MM.1S (cell line): ENCODE results near the gene CISD3.

Experiments
- DNase-seq: peaks from one replicate; pipeline ENCODE4 v3.0.0-alpha.2; 2015
- H2AFZ ChIP-seq: fragments of 300-600 bp; sonication (generic); 2 replicates; pipeline ENCODE4 v1.6.0; 2016; ENCODE audit warnings: antibody characterized with exemption, low read length
- H3F3A ChIP-seq: fragments of 300-600 bp; sonication (generic); 2 replicates; pipeline ENCODE4 v1.6.1; 2016; ENCODE audit warnings: mild to moderate bottlenecking, antibody characterized with exemption, low read length, moderate library complexity, mixed read lengths; ENCODE audit not compliant: insufficient read depth
- H3K27ac ChIP-seq: fragments of 300-600 bp; sonication (generic); 2 replicates; pipeline ENCODE4 v1.5.1; 2016; ENCODE audit warnings: mild to moderate bottlenecking, low read length
- H3K27me3 ChIP-seq: fragments of 300-600 bp; sonication (generic); replicated peaks from 2 replicates; pipeline ENCODE4 v1.6.0; 2016; ENCODE audit warnings: low read length; ENCODE audit not compliant: insufficient read depth
- H3K36me3 ChIP-seq: fragments of 300-600 bp; sonication (generic); replicated peaks from 2 replicates; pipeline ENCODE4 v1.6.1; 2016; ENCODE audit warnings: mild to moderate bottlenecking, low read length, mixed read lengths; ENCODE audit not compliant: insufficient read depth
- H3K4me1 ChIP-seq: fragments of 300-600 bp; sonication (generic); 2 replicates; pipeline ENCODE4 v1.6.1; 2016; ENCODE audit warnings: low read length, mixed read lengths
- H3K4me2 ChIP-seq: fragments of 300-600 bp; sonication (generic); 2 replicates; pipeline ENCODE4 v1.6.0; 2016; ENCODE audit warnings: low read depth, low read length
- H3K4me3 ChIP-seq: fragments of 300-600 bp; sonication (generic); 2 replicates; pipeline ENCODE4 v1.5.1; 2016; ENCODE audit warnings: low read length, mixed read lengths
- H3K79me2 ChIP-seq: fragments of 300-600 bp; sonication (generic); 2 replicates; pipeline ENCODE4 v1.6.1; 2016; ENCODE audit warnings: mixed run types, low read length, mixed read lengths
- H3K9ac ChIP-seq: fragments of 300-600 bp; sonication (generic); 2 replicates; pipeline ENCODE4 v1.6.1; 2016; ENCODE audit warnings: low read length, mixed read lengths
- H3K9me2 ChIP-seq: fragments of 300-600 bp; sonication (generic); replicated peaks from 2 replicates; pipeline ENCODE4 v1.6.1; 2016; ENCODE audit warnings: mild to moderate bottlenecking, low read length, mixed read lengths; ENCODE audit not compliant: insufficient read depth
- H3K9me3 ChIP-seq: fragments of 300-600 bp; sonication (generic); replicated peaks from 2 replicates; pipeline ENCODE4 v1.6.1; 2016; ENCODE audit warnings: mild to moderate bottlenecking, low read length, mixed read lengths; ENCODE audit not compliant: insufficient read depth
- H4K20me1 ChIP-seq: fragments of 300-600 bp; sonication (generic); 2 replicates; pipeline ENCODE4 v1.6.1; 2016; ENCODE audit warnings: mild to moderate bottlenecking, low read length, moderate library complexity, mixed read lengths; ENCODE audit not compliant: insufficient read depth
- EZH2 ChIP-seq: fragments of 300-600 bp; sonication (generic); optimal IDR thresholded peaks from 2 replicates; pipeline ENCODE3; 2017; ENCODE audit warnings: low read depth, mild to moderate bottlenecking, antibody characterized with exemption, low read length, mixed read lengths
- EZH2phosphoT487 ChIP-seq: fragments of 300-600 bp; sonication (generic); IDR thresholded peaks from 2 replicates; pipeline ENCODE4 v1.6.1; 2018; ENCODE audit warnings: antibody characterized with exemption, low read length
- TF ChIP-seq, protein P1 (sequence below): fragments of 300-600 bp; sonication (generic); IDR thresholded peaks from 2 replicates; pipeline ENCODE4 v1.5.1; 2016; ENCODE audit warnings: antibody characterized with exemption, low read length, mixed read lengths

CISD3 gene

DNA sequence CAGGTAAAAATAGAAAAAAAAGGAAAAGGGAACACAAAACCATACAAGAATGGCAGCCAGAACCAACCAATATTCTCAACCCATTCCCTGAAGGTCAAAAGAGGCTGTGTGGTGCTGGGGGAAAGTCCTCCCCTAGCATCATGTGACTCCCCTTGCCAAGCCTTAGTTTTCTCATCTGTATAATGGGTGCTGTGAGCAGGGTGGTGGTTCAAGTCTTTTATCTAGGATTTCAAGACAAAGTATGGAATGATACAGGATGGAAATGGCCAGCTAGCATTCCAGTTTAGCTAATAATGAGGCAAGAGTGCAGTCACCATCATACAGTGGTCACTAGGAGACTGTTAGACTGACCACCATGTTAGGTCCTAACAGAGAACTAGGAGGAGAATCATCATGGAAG, 43.1 kb downstream of the CISD3 start:
- TF ChIP-seq EZH2 (no peak), EZH2phosphoT487 (no peak)
- TF ChIP-seq, protein P1, sequence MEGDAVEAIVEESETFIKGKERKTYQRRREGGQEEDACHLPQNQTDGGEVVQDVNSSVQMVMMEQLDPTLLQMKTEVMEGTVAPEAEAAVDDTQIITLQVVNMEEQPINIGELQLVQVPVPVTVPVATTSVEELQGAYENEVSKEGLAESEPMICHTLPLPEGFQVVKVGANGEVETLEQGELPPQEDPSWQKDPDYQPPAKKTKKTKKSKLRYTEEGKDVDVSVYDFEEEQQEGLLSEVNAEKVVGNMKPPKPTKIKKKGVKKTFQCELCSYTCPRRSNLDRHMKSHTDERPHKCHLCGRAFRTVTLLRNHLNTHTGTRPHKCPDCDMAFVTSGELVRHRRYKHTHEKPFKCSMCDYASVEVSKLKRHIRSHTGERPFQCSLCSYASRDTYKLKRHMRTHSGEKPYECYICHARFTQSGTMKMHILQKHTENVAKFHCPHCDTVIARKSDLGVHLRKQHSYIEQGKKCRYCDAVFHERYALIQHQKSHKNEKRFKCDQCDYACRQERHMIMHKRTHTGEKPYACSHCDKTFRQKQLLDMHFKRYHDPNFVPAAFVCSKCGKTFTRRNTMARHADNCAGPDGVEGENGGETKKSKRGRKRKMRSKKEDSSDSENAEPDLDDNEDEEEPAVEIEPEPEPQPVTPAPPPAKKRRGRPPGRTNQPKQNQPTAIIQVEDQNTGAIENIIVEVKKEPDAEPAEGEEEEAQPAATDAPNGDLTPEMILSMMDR: no peak
- no peak overlapping the region for H3K9ac ChIP-seq
- H3K27me3 ChIP-seq: no peaks in the 10 kb centered on the region
- H2AFZ ChIP-seq: no peak overlapping the region
- no peak overlapping the region for H3K4me2 ChIP-seq
- no peak for DNase-seq
- H4K20me1 ChIP-seq: no peaks in the 10 kb centered on the region
- H3K36me3 ChIP-seq: no peaks in the 10 kb centered on the region
- H3K4me1 ChIP-seq: no peaks in the 10 kb centered on the region
- no peaks in the 10 kb centered on the region for H3F3A ChIP-seq
- H3K27ac ChIP-seq: no peak overlapping the region
- no peaks in the 10 kb centered on the region for H3K9me3 ChIP-seq
- no peaks in the 10 kb centered on the region for H3K79me2 ChIP-seq
- no peaks in the 10 kb centered on the region for H3K9me2 ChIP-seq
- no peak overlapping the region for H3K4me3 ChIP-seq

DNA sequence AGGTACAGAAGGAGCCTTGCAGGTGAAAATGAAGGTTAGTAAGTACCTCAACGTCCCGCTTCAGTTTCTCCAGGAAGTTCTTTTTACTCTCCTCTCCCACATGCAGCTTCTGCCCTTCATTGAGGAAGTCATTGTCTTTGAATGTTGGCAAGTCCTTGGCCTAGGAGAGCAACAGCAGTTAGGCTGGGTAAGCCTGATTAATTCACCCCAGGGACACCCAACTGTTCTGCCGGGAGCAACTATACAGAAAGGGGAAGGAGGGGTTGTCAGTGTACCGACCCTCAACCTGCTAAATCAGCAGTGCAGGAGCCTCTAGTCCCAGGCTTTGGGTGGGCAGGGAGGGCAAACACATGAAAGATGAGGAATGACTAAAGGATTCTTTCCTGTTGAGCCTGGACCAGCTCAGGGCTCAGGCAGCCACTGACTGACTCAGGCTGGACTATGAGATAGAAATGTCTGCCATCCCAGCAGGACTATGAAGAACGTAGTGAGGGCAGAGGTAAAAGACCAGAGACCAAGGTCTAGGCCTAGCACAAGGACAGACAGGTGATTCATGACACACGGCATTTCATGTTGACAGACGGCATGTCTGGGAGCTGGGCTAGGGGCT, 47.6 kb downstream of the CISD3 start:
- no peaks in the 10 kb centered on the region for H3F3A ChIP-seq
- no peak overlapping the region for H3K27ac ChIP-seq
- no peak for DNase-seq
- H3K4me1 ChIP-seq: no peaks in the 10 kb centered on the region
- H3K4me2 ChIP-seq: no peak overlapping the region
- H2AFZ ChIP-seq: no peak overlapping the region
- no peak overlapping the region for H3K9ac ChIP-seq
- no peaks in the 10 kb centered on the region for H4K20me1 ChIP-seq
- TF ChIP-seq, protein P1: no peak
- TF ChIP-seq EZH2: no peak
- TF ChIP-seq EZH2phosphoT487: no peak
- H3K79me2 ChIP-seq: no peaks in the 10 kb centered on the region
- no peaks in the 10 kb centered on the region for H3K27me3 ChIP-seq
- H3K9me3 ChIP-seq: no peaks in the 10 kb centered on the region
- no peak overlapping the region for H3K4me3 ChIP-seq
- H3K36me3 ChIP-seq: 0 out of 2 replicates have a peak, but pooled peaks cover 5% of the 10 kb centered on the region
- no peaks in the 10 kb centered on the region for H3K9me2 ChIP-seq

DNA sequence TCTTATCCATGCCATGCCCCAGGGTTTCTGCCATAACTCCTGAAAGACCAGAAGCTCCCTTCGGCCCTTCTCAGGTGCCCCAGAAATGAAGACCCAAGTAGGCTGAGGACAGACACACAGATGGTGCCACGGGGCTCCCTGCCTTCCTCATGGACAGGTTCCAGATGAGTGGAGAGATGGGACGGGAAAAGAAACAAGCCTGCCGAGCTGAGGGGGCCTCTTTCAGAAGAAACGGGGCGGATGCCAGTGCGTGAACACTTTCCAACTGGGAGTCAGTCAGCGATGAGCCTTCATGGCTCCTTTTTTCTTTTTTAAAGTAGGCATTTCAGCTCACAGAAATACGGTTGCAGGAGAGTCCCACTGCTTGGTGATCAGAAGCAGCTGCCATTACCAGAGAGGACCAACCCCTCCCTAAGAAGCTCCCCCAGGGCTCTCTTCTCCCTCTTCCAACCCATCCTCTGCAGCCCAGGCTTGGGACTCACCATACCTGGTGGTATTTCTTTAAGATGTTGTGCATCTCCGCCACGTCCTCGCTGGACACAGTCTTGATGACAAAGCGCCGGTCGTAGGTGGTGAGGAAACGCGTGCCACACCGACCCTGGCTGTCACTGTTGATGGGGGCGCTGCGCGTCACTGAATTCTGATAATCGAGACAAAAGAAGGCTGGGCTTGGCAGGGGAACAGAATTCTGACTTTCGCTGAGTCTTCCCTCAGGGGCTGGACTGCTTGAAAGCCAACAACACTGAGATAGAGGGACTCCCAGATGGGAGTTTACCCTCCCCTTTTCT, 50.0 kb downstream of the CISD3 start:
- TF ChIP-seq, protein P1: no peak
- no peak for TF ChIP-seq EZH2
- TF ChIP-seq EZH2phosphoT487: no peak
- Histone ChIP-seq H3K4me2 (no peak overlapping the region), H3K27me3 (no peaks in the 10 kb centered on the region), H3K36me3 (0 out of 2 replicates have a peak, but pooled peaks cover 5% of the 10 kb centered on the region), H3K27ac (no peak overlapping the region), H3K9me2 (no peaks in the 10 kb centered on the region), H4K20me1 (no peaks in the 10 kb centered on the region), H3K9me3 (no peaks in the 10 kb centered on the region), H3K4me3 (no peak overlapping the region), H3K9ac (no peak overlapping the region), H3F3A (no peaks in the 10 kb centered on the region), H3K79me2 (no peaks in the 10 kb centered on the region), H2AFZ (no peak overlapping the region), H3K4me1 (no peaks in the 10 kb centered on the region)
- no peak for DNase-seq
